ENCODE results near the gene ANKRD33B. TPM values are rescaled to one million over a fixed set of nuclear protein-coding genes. Genes with fewer than 3 reads are reported as not detected.

ANKRD33B gene
- total RNA-seq, 6 donors from 2014 or later = 3.1 to 10.5 (median 7.9) TPM

- peaks cover 23 to 63% (median 54%) of the 10 kb centered on the region in 4 donors for H3K36me3 ChIP-seq
Observed at GRCh38 chr5:10681731-10682679, 118.1 kb downstream of the ANKRD33B start.

GRCh38 chr5:10682801-10683525, 119.1 kb downstream of the ANKRD33B start:
- WGBS, 2 donors = 96 to 97% methylated on average over 10 to 16 of the region's 16 CpGs
- Histone ChIP-seq H3K4me3 (no peak overlapping the region), H3K27ac (no peak overlapping the region), H3K27me3 (no peaks in the 10 kb centered on the region), H3K4me1 (no peaks in the 10 kb centered on the region), H3K9me3 (no peaks in the 10 kb centered on the region), H3K36me3 (peaks cover 23 to 57% (median 48%) of the 10 kb centered on the region in 4 donors)
- ATAC-seq (ENCODE audit: low FRiP score in 2 of 2) = no peak
- peak in 1 of 2 donors; percentile 26 for DNase-seq
- TF ChIP-seq, protein P1, sequence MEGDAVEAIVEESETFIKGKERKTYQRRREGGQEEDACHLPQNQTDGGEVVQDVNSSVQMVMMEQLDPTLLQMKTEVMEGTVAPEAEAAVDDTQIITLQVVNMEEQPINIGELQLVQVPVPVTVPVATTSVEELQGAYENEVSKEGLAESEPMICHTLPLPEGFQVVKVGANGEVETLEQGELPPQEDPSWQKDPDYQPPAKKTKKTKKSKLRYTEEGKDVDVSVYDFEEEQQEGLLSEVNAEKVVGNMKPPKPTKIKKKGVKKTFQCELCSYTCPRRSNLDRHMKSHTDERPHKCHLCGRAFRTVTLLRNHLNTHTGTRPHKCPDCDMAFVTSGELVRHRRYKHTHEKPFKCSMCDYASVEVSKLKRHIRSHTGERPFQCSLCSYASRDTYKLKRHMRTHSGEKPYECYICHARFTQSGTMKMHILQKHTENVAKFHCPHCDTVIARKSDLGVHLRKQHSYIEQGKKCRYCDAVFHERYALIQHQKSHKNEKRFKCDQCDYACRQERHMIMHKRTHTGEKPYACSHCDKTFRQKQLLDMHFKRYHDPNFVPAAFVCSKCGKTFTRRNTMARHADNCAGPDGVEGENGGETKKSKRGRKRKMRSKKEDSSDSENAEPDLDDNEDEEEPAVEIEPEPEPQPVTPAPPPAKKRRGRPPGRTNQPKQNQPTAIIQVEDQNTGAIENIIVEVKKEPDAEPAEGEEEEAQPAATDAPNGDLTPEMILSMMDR (IDR thresholded peaks at IDR 0.05) = no peak
- TF ChIP-seq POLR2AphosphoS5 (IDR thresholded peaks at IDR 0.05) (no peak), POLR2A (IDR thresholded peaks at IDR 0.05) (no peak), EP300 (IDR thresholded peaks at IDR 0.05) (no peak)

More at GRCh38 chr5:10681731-10682679, 118.1 kb downstream of the ANKRD33B start:
- H3K9me3 ChIP-seq = no peaks in the 10 kb centered on the region
- ATAC-seq (ENCODE audit: low FRiP score in 2 of 2) (no peak), DNase-seq (peak in 1 of 2 donors; percentile 57)
- H3K27me3 ChIP-seq = no peaks in the 10 kb centered on the region
- TF ChIP-seq, protein P1 (IDR thresholded peaks at IDR 0.05) = no peak
- TF ChIP-seq POLR2A (IDR thresholded peaks at IDR 0.05) (no peak), POLR2AphosphoS5 (IDR thresholded peaks at IDR 0.05) (no peak), EP300 (IDR thresholded peaks at IDR 0.05) (no peak)
- no peaks in the 10 kb centered on the region for H3K4me1 ChIP-seq
- no peak overlapping the region for H3K27ac ChIP-seq
- H3K4me3 ChIP-seq = no peak overlapping the region
- 62 to 82% methylated on average over 8 to 21 of the region's 22 CpGs for WGBS, 2 donors

DNA sequence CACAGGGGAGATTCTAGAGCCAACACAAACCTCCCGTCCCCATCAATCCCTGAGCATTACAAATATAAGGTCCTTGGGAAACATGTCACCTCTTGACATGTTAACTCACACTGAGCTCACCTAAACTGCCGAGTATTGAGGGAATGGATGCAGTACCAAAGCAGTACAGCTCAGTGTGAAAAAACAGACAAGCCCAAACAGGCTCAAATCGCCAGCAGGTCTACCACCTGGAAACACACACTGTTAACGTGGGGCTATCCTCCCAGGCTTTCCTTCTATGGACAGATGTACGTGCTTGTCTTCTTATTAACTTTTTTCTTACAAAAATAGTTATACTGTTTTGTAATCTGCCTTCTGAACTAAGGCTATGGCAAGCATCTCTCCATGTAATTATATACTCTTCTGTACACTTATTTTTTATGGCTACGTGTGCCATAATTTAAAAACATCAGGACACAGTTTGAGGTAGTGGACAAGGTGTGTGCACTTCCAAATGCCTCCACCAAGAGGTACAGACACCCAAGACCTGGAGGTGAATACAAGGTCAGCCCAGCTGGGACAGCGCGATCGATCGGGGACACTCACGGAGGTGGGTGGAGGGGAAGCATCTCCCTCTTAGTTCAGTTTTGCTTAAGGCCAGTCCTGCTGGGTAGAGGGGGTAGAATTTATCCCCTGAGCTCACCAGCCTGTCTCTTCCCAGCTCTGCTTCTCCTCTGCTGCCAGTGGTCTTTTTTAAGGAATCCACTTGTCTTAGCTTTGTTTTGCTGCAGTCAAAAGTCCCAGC, 120.6 kb downstream of the ANKRD33B start:
- no peak for ATAC-seq (ENCODE audit: low FRiP score in 2 of 2)
- Histone ChIP-seq H3K4me1 (no peaks in the 10 kb centered on the region), H3K9me3 (no peaks in the 10 kb centered on the region), H3K4me3 (no peak overlapping the region), H3K27ac (no peak overlapping the region), H3K36me3 (peaks cover 18 to 42% (median 33%) of the 10 kb centered on the region in 4 donors), H3K27me3 (no peaks in the 10 kb centered on the region)
- 91 to 98% methylated on average over 11 of the region's 11 CpGs for WGBS, 2 donors
- no peak for DNase-seq
- TF ChIP-seq POLR2A (IDR thresholded peaks at IDR 0.05) (no peak), POLR2AphosphoS5 (IDR thresholded peaks at IDR 0.05) (no peak), EP300 (IDR thresholded peaks at IDR 0.05) (no peak)
- TF ChIP-seq, protein P1 (IDR thresholded peaks at IDR 0.05) = no peak

GRCh38 chr5:10685115-10685521, 121.2 kb downstream of the ANKRD33B start:
- TF ChIP-seq EP300 (IDR thresholded peaks at IDR 0.05) (no peak), POLR2AphosphoS5 (IDR thresholded peaks at IDR 0.05) (no peak), POLR2A (IDR thresholded peaks at IDR 0.05) (no peak)
- TF ChIP-seq, protein P1 (IDR thresholded peaks at IDR 0.05) = no peak
- no peaks in the 10 kb centered on the region for H3K9me3 ChIP-seq

More at GRCh38 chr5:10685115-10685521, 121.2 kb downstream of the ANKRD33B start:
- H3K36me3 ChIP-seq = peaks cover 12 to 36% (median 27%) of the 10 kb centered on the region in 4 donors
- no peaks in the 10 kb centered on the region for H3K27me3 ChIP-seq
- WGBS, 2 donors = 83 to 85% methylated on average over 6 of the region's 6 CpGs
- H3K4me1 ChIP-seq = no peaks in the 10 kb centered on the region
- no peak overlapping the region for H3K27ac ChIP-seq
- ATAC-seq (ENCODE audit: low FRiP score in 2 of 2) (no peak), DNase-seq (no peak)
- H3K4me3 ChIP-seq = no peak overlapping the region

Data from upper lobe of left lung (tissue), 6 donors.